ENCODE data around the gene ADORA2A. TPM values are rescaled to one million over a fixed set of nuclear protein-coding genes. Genes with fewer than 3 reads are reported as not detected.

ADORA2A gene
- total RNA-seq, 1 experiment from 2014 or later = 0.52 TPM

DNA sequence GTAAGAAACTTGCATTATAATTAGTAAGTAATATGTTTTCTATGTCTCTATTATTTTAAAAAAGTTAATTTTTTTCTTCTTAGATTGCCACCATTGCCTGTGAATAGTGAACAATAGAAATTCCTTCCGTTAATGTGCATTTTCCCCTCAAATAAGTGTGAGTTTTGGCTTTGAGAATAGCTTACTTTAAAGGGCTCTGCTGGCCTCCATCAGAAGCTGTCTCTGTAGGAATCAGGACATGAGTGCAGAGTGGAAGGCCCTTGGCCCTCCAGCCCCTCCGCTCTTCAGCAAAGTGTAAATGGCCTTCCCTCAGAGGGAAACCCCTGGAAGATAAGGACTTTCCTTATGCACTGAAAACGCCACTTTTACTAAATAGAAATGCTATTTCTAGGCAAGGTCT is 24.1 kb upstream of the ADORA2A start:
- DNase-seq (ENCODE audit: low spot score) = no peak

DNA sequence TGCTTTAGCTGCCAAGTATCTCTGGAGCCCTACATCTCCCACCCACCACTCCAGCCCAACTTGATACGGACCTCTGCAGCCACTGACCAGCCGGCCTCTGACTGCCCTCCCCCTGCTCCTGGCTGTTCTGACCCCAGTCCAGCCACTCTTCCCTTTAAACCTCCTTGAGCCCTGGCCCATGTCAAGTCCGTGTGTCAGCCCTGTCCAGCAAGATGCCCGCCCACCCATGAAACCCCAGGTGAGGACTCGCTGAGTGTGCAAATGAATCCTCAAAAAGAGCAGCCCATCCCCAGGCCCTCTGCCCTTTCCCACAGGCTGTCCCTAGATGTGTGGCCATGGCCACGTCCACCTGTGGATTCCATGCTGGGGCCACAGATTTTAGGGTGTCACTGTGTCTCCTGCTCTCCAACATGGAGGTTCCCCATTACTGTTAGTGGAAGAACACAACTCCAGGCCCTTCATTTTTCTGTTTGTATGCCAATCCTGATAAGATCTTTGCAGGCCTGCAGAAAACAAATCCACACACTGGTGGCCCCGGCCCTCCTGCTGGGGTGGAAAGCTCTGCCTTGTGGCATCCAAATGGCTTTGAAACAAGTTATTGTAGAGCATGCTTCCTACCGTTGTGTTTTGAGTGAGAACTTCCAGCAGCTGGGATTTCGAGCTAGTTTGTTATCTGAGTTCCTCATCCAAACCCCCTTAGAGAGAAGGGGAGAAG is 22.7 kb upstream of the ADORA2A start:
- DNase-seq (ENCODE audit: low spot score) = no peak

DNA sequence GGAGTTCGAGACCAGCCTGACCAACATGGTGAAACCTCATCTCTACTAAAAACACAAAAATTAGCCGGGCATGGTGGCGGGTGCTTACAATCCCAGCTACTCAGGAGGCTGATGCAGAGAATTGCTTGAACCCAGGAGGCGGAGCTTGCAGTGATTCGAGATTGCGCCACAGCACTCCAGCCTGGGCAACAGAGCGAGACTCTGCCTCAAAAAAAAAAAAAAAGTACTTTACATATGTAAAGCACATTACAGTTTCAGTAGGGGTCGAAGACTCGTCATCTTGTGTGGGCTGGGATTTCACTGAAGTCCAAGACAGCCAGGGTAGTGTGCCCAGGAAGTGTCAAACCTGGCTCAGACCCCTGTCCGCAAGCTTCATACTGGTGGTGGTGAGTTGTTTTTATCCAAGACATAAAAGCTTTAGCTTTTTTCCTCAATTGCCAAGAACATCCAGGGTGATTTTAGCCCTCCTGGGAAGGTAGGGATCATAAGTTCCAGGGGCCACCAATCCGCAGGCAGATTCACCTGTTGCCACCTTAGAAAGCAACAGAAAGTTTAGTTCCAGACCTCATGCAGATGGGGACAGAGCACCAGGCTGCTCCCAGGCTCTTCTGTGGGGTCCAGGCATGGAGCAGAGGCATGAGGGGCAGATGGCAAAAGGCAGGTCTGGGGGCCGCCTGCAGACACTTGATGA is 21.6 kb upstream of the ADORA2A start:
- no peak for DNase-seq (ENCODE audit: low spot score)

DNA sequence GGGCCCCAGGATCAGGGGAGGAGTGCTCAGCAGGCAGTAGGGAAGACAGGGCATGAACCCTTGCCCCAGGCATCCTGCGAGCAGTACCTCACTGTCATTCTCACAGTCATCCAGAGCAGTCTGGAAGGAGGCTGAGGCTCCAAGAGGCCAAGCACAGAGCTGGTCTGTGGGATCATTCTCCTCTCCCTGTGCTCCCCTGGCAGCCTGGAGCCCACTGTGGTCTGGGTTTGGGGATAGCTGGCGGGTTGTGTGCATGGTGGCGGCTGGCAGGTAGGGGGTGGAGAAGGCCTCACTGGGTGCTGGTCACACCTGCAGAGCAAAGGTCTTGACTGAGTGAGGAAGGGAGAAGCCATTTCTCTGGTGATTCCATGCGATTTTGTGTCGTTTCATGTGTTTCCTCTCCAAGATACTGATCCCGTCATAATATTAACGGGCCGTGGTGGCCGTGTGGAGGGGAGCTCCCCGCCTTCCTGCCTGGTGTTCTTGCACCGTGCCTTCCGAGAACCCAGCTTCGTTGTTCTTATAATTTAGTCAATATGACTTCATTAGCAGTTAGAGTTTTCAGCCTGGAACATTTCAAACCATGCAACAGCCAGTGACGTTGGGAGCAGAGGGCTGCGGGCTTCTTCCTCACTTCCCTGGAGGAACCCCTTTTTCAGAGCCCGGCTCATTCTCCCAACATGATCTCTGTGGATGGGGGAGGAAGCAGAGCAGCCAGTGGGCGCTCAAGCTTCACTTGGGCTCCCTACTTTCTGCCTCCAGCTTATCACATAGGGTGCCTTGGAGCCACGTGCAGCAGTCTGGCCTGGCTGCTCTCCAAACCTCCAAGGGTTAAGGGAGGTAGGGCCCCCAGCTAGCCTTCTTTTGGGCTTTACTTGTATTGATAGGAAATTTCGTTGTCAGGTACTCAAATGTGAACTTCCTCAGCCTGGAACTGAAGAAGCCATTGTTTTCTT is 20.8 kb upstream of the ADORA2A start:
- no peak for DNase-seq (ENCODE audit: low spot score)

DNA sequence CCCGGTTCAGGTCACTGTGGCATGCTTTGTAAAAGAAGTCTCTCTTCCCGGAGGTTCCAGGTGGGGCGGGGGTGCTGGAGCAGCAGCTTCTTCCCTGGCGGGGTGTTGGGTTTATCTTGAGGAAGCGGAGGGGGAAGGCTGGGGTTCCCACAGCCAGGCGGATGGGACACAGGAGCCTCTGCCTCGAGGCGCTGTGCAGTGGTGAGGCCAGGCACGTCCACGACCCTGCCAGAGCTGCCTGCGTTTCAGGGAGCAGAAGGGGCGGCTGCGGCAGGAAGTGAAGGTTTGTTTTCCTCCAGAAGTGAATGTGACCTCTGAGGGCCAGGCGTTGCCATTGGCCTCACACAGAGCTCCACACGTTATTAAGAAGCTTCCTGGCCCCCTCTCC is 20.1 kb upstream of the ADORA2A start:
- DNase-seq (ENCODE audit: low spot score) = no peak

DNA sequence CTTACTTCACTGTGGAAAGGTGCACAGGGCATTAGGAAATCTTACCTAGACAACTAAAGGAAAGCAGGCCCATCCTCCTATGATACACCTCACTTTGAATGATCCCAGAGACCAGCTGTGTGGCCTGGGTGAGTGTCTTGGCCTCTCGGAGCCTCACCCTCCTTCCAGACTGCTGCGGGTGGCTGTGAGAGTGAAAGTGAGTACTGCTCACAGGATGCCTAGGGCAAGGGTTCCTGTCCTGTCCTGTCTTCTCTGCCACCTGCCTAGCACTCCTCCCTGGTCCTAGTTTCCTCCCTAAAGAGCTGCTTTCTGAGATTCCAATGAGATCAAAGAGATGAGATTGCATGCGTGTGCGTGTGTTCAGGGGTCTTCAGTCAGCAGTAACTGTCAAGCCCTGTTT is 19.5 kb upstream of the ADORA2A start:
- DNase-seq (ENCODE audit: low spot score) = no peak

DNA sequence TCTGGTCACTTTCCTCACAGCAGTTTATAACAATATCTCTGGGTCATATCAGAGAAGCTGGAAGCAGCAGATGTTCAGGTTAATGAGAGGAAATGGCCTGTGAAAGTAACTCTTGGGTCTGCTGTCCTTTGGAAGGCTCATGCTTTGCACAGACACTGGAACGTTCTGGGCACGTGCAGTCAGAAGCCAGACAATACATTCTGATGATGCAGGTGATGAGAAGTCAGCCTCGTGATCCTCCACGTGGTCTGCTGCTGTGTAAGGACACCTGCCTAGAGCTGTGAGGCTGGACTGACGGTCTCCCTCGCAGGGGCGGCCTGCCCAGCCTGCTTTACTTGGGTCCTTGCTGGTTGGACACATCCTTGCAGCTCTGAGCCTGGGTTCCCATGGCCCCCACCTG is 18.8 kb upstream of the ADORA2A start:
- no peak for DNase-seq (ENCODE audit: low spot score)

DNA sequence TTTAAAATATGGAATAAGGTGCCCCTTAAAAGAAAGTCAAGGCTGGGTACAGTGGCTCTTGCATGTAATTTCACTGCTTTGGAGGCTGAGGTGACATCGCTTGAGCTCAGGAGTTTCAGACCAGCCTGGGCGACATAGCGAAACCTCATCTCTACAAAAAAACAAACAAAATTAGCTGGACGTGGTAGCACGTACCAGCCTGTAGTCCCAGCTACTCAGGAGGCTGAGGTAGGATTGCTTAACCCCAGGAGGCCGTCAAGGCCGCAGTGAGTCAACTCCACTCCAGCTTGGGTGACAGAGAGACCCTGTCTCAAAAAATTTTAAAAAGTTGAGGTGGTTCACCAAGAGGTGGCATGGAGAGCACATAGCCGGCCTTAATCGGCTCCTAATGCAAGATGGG is 17.7 kb upstream of the ADORA2A start:
- no peak for DNase-seq (ENCODE audit: low spot score)

DNA sequence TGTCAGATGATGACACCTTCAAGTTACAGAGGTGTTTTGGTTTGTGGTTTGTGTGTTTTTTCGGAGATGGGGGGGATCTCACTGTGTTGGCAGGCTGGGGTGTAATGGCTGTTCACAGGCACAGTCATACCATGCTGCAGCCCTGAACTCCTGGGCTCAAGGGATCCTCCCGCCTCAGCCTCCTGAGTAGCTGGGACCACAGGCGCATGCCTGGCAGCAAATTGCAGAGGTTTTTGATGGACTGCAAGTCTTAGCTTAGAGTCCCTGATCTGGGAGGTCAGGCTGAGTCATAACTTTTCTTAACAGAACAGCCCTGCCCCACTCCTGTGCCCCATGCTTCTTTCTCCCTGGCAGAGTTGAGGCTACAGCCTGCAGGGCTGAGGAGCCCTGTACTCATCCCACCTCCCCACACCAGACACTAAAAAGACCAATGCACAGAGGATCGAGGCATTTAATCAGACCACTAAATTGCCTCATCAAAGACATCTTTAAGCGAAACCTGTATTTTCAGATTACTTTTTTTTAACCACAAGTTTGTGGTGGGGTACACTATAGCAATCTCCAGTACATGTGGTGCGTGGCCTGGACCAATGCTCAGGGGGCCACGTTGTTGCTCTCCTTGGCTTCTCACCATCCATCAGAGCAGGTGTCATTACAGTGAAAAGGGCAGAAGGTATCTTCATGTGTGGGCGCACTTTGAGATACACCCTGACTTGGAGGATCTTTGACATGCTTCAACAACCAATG is 17.1 kb upstream of the ADORA2A start:
- peak; percentile 46 for DNase-seq (ENCODE audit: low spot score)

DNA sequence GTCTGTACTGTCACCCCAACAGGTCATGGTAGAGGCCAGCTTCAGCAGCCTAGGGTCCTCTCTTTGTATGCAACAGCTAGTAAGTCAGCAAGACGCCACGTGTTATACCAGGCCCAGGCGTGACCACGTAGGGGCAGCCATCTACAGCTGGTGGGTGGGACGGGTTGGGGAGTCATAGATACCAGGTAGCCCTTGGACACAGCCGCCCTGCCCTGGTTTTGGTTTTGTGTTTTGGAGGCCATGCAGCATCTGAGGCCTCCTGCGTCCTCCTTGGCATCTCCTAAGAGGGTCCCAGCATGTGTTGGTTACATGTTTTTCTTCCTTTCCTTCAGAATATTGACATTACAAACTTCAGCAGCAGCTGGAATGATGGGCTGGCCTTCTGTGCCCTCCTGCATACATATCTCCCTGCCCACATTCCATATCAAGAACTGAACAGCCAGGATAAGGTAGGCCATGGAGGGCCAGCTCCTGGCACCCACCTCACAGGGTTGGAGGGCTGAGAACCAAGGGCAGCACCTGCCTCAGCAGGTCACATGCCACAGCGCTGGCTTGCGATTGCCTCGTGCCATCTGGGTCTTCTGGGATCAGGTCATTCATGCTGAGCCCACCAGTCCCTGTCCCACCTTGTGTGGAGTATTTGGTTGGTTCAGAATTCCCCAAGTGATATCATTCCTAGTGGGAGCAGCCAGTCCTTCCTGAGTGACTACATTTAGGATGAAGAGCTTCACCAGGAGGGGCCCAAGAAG is 16.0 kb upstream of the ADORA2A start:
- DNase-seq (ENCODE audit: low spot score) = no peak

DNA sequence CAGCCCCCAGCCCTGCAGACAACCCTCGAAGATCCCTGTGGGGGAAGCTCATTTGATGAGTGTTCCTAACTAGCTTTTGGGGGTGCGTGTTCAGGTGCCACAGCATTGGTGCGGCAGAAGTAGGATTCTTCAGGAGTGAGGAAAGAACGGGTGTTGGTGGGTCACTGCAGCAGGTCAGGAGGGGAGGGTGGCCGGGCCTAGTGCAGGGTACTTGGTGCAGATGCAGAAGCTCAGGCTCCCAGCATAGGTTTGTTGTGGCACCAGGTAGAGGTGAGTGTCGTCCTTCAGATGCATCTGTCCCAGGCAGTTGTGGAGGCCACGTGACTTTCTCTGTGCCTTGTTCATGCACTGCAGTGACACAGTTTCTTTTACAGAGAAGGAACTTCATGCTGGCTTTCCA is 15.1 kb upstream of the ADORA2A start:
- DNase-seq (ENCODE audit: low spot score) = no peak

DNA sequence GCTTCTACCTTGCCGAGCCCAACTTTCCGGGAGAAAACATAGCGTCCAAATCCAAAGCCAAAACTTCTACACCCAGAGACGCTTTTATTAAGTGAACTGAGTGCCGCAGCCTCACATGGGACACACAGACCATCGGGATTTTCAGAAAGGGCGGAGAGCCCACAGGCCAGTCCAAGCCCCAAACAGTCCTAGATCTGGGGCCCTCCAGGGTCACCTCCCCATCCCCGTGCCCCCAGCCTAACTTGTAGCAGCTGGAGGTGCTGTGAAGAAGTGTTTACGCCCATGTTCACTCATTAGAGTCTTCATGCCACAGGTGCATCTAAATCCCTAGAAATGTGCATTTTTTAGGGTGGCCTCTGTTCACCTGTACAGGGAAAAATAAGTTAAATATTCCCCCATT is 14.1 kb upstream of the ADORA2A start:
- no peak for DNase-seq (ENCODE audit: low spot score)

DNA sequence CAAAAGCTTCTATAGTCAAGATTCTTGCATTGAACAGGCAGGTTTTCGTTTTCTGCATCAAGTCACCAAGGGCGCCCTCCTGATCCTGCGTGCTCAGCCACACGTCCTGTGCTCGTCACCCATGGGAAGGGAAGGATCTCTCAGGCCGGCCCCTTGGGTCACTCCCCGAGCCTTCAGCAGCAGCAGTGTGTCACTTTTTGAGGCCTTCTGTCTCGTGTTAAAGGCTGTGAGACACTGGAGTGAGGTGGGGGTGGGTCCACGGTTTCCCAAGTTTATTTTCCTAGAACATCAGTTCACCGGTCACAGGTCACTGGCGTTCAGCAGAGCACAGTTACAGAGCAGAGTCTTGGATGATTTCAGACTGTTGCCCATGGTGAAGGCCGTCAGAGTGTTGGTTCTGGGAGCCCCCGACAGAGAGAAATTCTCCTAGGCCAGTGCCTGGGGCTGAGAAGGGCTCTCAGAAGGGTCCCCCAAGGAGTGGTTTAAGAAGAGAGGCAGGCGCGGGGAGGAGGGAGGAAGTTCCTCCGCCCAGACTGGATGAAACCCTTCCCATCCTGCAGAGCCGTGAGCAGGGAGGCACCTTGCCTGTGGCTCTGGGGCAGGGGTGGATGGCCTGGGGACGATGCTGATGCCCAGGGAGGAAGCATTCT is 13.5 kb upstream of the ADORA2A start:
- DNase-seq (ENCODE audit: low spot score) = no peak

DNA sequence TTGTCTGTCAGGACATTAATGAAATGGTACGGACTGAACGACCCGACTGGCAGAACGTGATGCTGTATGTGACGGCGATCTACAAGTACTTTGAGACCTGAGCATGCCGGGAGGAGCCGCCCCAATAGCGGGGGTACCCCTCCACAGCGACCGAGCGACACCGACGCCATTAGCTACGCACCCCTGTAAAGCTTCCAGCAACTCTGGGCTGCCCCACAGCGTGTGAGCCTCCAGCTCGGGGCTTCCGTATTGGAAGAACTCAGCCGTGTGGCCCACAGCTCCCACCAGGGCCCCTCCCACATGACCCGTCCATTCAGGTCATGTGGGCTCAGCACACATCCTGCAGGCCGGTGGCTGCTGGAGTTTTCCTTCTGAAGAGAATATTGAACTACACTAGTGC is 12.9 kb upstream of the ADORA2A start:
- DNase-seq (ENCODE audit: low spot score) = no peak

DNA sequence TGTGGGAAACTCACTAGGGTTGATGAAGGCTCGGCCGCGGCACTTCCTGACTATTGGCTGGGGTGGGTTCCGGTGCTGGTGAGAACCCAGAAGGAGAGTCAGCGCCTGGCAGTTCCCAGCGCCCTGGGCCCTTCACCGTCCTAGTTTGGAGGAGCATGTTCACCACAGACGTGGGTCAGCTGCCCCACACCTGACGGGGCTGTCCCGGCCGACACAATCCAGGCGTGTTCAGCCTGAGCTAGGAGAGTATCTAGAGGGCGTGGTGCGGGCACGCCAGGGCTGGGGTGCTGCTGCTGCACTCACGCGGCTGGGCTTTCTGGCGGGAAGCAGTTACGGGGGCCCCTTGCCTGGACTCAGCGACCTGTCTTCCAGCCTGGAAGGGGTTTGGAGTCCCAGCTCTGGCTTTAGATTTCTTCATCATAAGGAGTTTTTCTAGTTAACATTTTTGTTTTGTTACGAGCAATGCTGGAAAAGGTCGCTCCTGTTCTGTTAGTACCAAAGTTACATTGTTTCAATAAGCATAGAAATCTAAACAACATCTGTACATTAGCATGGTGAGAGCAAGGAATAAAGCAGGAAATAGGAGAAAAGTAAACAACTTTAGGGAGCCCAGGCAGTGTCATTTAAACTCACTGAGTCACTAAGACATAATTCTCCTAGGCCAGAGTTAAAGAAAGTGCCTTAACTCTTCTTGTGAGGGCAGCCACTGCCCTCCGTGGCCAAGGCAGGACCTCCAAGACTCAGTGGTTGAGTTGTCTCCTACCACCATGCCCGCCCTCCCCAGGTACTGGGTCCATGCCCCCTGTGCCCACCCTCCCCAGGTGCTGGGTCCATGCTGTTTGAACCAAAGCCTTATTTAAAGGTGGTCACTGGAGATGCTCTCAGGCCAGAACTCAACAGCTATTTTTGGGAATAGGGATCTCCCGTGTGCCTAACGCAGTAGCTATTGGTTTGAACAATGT is 12.1 kb upstream of the ADORA2A start:
- no peak for DNase-seq (ENCODE audit: low spot score)

DNA sequence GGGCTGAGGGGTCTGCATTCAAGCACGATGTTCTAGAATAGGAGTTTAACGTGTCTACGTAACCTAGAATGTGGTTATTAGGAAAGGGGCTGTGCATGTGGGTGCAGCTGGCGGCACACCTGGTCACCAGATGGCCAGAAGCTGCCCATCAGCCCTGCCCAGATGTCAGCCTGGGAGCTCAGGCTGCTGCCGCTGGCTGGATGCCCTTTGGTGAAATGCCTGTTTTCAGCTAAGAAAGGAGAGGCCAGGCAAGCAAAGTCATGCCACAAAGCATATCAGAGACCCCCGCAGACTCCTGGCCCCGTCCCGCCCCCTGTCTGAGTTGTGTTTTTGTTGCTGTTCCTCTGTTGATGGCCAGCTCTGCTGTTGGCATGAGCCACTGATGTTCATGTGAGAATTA is 11.3 kb upstream of the ADORA2A start:
- DNase-seq (ENCODE audit: low spot score) = no peak

DNA sequence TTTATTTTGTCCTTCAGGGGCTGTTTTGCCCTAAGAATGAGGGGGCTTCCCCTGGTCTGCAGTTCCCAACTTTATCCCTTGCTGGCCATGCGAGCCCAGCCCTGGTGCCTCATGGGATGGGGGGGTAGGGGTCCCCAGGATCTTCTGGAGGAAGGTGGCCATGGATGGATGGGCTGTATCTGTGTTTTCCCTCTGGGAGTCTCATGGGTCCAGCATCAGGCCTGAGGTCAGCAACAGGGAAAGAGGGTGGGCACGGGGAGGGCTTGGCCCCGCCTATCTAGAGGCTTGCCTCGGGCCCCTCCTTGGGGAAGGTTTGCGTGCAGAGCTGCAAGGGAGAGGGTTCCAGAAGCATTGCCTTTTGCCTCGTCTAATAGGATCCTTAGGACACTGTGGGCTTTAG is 10.8 kb upstream of the ADORA2A start:
- no peak for DNase-seq (ENCODE audit: low spot score)

DNA sequence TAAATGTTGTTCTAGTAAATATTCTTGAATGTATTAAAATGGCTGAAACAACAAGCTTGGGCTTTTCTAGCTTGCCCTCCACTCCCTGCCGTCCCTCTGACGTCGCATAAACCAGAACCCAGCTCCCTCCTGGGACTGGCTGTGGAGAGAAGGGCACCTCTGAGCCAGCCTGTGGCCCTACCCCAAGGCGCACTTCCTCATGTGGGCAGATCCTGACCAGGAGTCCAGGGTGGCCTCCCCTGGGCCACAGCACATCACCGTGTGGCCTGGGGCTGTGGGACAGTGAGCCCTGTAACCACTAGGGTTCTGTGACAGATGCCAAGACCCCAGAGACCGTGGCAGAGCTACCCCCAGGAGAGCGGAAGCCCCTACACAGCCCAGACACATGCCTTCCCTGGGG is 10.2 kb upstream of the ADORA2A start:
- DNase-seq (ENCODE audit: low spot score) = no peak

DNA sequence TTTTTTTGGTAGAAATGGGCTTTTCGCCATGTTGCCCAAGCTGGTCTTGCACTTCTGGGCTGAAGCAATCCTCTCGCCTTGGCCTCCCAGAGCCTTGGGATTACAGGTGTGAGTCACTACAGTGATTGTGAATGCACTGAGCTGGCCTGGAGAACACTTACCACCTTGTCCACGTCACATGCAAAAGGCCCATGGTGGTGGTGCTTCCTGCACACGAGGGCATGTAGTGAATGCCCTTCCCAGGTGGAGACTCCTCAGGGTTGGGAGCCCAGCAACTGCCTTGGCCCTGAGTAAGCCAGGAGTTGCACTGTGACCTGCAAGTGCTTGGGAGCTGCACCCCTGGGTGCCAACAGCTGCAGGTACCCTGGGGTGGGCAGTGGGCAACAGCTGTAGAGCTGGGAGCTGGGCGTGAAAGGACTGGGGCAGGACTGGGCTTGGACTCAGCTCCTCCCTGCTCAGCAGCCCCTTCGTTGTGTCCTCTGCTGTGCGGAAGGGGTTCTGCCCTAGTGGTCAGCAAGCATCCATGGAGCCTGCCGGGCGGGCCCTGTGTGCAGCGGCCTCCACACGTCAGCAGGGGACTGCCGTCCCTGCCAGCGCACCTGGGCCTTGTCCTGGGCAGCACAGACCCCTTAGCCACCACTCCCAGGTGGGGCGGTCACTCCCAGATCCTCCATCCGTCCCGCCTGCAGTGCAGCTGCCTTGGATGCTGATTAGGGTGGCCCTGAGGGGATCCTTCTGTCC is 9.3 kb upstream of the ADORA2A start:
- no peak for DNase-seq (ENCODE audit: low spot score)
